Measurements from ENCODE around the gene METAP1D.
"Not testable (repeated sequence)": the region's sequence is repeated elsewhere in the genome, so short reads cannot be mapped to it uniquely, and the experiment has no call there.

METAP1D gene

DNA sequence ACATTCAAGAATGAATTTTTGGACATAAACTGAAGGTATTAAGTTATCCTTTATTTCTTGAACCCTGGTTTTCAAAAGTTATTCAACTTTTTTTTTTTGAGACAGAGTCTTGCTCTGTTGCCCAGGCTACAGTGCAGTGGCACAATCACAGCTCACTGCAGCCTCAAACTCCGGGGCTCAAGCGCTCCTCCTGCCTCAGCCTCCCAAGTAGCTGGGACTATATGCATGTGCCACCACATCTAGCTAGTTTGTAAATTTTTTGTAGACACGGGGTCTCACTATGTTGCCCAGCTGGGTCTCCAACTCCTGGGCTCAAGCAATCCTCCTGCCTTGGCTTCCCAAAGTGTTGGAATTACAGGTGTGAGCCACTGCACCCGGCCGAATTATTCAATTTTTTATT, 2.7 kb upstream of the METAP1D start:
- DNase-seq (ENCODE audit: low read depth): not testable (repeated sequence)

DNA sequence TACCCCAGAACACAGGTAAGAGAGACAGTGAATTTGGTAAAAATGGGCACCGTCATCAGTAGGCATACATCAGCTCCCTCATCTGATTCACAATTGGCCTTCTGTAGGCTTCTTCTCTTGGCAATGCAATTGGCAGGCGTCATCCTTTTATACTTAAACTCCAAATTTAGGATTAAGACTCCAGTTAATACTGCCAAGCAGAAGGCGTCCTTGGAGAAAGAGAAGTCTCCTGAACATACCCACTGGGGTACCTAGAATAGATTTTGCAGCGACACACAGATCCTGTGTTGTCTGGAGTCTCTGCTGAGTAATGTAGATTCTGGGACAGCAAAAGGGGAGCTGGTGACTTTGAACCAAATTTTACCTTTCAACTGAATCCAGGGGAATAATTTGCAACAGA, 592 bp upstream of the METAP1D start:
- no peak for DNase-seq (ENCODE audit: low read depth)

DNA sequence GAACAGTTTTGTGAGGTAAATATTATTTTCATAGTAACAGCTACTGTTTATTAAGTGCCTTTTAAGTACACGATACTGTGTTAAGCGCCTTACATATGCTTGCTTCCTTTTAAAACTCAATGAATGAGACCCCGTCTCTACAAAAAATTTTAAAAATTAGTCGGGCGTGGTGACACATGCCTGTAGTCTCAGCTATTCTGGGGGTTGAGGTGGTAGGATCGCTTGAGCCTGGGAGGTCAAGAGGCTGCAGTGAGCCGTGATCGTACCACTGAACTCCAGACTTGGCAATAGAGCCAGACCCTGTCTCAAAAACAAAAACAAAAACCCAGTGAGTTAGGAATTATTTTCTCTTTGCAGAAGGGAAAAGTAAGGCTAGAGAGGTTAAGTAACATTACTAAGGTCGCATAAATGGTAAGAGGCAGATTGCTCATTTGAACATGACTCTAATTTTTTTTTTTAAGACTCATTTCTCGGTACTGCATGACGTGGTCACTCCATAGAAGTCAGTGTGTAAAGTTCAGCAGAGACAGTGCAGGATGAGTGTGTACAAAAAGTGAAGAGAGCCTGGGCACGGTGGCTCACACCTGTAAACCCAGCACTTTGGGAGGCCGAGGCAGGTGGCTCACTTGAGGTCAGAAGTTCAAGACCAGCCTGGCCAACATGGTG, 1.1 kb downstream of the METAP1D start:
- no peak for DNase-seq (ENCODE audit: low read depth)

DNA sequence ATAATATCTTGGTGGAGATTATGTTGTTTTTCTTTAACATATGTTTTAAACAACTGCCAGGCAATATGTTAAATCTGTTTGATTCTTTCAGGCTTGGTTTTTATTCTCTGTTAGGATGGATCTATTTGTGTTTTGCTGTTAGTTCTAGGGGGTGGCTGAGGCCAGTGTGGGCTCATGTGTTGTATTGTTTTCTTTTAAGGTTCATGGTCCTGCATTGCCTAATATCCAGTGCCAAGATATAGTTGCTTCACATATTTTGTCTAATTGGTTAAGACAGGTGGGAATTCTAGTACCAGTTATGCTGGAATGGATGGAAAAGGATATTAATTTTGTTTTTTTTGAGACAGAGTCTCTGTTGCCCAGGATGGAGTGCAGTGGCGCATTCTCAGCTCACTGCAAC, 7.6 kb downstream of the METAP1D start:
- DNase-seq (ENCODE audit: low read depth): no peak

DNA sequence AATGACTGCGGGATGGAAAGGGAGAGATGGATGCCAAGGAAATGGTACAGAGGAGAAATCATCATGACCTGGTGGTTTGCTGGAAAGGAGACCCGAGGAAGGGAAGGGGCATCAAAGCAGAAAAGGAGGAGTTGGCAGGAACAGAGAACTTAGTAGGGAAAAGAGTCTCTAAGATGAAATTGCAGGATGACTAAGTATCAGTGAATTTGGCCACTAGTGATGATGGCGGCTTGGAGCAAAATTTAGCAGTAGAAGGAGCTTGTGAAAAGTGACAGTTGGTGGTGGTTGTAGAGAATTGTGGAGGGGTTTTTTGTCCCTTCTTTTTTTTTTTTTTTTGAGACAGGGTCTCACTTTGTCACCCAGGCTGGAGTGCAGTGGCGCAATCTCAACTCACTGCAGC, 10.1 kb downstream of the METAP1D start:
- no peak for DNase-seq (ENCODE audit: low read depth)

DNA sequence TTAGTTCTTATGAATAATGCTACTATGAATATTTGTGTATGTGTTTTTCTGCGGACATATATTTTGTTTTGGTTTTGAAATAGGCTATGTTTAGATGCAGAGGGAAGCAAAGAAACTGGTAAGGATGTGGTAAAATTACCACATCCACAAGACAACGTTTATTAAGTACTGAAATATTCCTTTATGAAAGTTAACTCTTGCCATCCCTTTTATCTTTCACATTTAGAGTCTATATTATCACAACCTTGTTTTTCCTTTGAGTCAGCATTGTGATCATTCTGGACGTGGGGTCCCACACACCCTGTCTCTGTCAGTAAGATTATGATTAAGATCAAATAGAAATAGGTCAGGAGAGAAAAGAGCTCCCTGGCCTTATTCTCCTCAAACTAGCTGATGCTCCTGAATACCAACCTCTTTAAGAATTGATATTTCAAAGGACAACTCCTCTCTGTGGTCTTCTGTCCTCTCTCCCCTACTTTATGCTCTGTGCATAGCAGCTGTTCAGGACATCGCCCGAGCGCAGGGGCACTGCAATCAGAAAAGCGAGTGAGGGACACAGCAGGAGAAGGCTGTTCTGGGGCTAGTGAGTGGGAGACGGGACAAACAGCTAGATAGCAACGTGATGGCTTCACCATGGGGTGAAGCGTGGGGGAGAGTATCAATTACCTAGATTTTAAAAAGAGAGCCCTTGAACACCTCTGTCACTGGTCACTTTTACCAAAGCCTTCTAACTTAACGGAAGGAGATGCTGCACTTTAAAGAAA, 12.2 kb downstream of the METAP1D start:
- no peak for DNase-seq (ENCODE audit: low read depth)

DNA sequence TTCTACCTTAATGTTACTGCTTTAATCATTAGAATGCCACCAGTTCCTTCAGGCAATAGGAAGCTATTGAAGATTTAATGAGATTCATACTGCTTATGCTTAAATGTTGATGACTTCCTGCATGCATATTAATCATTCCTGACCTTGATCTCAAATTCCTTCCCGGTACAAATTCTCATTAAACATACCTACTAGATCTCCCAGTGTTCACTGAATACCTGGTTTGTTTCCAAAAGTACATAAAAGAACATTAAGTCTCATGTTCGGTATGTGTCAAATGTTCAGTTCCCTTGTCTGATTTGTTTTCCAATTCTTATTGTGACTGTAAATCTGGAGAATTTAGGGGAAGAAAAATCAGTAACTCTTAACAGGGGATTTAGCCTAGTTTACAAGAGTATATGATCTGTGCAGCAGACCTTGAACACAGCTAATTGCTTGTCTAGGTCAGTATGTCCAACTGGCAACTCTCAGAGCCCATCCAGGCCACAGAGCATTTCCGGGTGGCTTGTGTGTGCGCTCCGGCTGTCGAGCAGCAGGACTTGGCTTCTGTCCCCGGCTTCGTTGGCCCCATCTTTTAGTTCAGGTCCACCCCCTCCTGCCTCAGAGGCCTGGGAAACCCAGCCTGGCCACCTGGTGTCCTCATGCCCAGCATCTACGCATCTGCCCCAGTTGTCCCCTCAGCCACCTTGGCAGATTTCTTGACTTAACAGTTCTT, 13.1 kb downstream of the METAP1D start:
- no peak for DNase-seq (ENCODE audit: low read depth)

DNA sequence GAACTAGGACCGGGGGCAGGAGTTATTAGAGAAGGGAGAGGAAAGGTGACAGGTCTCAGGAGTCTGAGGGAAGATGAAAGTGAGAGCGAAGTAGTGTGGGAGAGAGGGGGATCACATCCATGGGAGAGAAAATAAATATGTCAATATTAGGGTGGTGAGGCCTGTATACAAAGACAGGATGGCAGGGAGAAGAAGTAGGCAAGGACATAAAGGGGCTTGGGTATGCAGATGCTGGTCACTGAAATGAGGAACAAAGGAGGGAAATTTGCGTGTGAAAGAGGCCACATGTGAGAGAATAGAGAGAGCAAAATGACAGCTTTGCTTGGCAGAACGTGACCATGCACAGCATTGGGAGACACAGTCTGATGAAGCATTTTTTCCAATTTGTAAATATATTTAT, 13.6 kb downstream of the METAP1D start:
- no peak for DNase-seq (ENCODE audit: low read depth)

DNA sequence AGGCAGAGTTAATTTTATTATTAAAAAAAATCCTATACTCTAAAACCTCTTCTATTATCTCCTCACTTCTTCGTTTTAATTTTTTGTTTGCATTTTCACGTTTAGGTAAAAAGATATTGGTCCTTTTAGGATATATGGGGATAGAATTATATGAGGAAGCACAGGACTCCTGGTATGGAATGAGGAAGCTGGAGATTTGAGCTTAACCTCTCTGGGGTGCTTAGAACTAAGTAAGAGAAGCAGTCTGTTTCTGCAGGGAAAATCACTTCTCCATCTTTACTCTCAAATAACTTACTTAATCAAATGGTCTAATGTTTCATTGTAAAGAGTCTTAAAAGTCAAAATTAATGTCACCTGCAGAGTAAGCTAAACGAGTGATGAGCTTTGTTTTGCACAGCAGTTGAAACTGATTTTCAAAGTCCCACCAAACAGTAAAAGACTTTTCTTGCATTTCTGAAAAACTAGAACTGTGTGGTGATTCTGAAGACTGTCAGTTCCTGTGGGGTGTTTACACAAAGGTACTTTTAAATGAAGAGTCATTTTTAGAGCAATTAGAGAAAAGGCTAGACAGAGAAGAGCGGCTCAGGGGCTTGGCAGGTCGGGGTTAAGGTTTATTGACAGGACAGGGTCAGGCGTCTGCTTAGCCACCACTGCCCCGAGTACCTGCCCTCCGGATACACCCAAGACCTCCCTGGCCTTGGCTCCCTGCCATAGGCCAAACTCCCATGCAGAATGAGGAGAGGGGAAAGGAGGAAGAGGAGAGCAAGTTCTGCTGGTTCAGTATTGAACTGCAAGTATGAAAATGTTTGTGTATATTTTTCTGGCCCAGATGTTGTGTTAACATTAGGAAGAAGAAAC, 21.6 kb downstream of the METAP1D start:
- DNase-seq (ENCODE audit: low read depth): no peak

DNA sequence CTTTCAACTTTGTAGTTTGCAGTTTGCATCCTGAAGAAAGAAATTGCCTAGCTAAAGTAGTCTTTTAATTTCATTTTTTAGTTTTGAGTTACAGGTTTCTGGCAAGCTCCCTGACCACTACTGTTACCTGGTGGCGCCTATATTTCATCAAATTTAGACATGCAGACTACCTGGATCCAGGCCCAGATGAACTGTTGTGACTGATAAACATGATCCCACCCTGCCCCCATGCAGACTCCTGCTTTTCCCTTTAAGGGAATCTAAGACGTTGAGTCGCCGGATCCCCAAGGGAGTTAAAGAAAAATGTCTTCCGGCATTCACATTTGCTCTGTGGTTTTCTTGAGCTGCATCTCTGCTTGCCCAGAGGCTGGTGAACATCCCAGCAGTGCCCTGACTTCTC, 22.2 kb downstream of the METAP1D start:
- no peak for DNase-seq (ENCODE audit: low read depth)

DNA sequence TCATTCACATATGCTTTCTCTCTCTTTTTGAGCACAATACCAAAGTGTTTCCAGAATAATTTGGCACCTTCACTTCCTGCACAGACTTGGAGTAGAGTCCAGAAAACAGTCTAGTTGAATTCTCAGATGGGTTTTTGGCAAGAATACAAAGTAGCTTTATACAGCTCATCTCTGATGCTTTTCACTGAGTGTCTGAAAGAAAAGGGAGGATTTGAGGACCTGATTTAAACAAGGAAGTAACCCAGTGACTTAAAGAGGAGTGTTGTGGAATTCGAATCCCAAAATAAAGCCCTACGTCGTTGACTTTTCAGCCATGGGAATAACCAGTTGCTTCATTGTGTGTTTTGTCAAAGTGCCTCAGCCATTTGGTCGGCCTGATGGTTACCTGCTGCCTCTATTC, 31.8 kb downstream of the METAP1D start:
- no peak for DNase-seq (ENCODE audit: low read depth)

DNA sequence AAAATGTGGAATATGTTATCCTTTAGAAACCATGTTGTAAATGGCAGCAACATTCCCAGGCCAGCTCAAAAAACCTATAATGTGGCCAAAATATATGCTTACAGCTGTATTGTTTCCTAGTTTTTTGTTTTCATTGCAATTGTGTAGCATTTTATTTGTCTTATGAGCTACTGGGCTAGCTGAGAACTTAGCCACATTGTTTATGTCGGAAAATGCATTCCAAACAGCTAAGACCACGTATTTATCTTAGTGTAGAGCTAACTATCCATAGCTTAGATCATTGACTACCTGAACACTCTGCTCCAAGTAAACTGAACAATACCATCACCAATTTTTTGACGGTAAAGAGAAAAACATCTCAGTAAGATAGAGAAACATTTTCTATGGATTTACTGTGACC, 38.4 kb downstream of the METAP1D start:
- DNase-seq (ENCODE audit: low read depth): no peak

DNA sequence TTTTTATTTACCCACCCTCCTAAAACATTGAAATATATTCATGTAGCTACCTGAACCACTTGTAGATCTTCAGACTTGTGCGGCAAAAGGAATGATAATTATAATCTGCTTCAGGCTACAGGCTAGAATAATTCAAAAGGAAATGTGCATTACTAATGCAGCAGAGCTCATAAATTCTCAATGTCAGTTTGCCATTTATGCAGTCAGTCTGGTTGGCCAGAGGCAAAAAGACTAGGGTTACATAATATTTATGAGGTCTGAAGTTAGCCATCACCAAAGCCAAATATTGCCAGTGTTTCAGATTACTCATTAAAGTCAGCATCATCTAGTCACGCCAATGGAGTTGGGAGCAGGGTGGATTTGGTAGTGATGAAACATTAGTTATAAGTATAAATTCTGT, 38.9 kb downstream of the METAP1D start:
- DNase-seq (ENCODE audit: low read depth): no peak

DNA sequence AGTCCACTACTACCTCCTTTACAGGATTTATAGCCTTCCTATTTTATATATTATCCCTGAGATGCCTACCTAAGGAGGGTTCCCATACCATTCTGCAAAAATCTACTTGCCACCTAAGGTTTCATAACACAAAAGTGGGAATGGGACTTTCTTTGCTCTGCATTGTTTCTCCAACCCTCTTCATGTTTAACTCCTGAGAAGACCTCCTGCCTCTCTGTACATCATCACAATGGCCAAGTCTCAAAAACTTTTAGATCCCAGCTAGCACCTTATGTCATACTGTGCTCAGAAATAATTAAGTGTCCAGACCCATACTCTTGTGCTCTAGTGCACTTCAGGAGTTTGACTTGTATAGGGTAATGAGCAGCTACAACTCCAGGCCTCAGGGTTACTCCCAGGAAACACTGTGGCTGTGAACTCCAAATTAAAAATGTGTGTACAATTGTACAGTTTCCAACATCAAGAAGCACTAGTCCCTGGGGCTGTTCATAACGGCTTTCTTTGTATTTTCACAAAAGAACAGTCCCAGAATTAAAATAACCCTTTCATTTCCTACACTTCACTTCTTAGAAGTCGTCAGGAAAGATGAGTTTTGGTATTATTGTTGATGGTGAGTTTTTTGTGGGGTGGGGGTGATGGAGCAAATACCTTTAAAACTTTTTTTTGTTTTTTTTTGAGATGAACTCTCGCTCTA, 39.4 kb downstream of the METAP1D start:
- DNase-seq (ENCODE audit: low read depth): no peak

DNA sequence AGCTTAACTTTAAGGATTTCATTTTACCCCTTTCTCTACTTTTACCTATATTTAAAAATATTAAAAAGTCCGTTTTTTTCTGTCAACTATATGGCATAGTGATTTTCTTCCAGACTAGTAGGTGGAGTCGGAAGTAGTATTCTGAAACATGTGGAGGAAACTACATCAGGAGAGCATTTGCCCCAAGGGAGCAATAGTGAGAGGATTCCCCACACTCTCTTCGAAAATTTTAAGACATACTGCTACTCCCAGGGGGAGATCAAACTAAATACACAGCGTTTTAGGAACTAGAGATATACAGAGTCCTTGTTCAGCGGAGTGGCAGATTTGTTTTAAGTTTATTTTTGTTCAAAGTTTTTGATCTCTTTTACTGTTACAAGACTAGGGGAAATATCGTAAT, 40.6 kb downstream of the METAP1D start:
- DNase-seq (ENCODE audit: low read depth): no peak

DNA sequence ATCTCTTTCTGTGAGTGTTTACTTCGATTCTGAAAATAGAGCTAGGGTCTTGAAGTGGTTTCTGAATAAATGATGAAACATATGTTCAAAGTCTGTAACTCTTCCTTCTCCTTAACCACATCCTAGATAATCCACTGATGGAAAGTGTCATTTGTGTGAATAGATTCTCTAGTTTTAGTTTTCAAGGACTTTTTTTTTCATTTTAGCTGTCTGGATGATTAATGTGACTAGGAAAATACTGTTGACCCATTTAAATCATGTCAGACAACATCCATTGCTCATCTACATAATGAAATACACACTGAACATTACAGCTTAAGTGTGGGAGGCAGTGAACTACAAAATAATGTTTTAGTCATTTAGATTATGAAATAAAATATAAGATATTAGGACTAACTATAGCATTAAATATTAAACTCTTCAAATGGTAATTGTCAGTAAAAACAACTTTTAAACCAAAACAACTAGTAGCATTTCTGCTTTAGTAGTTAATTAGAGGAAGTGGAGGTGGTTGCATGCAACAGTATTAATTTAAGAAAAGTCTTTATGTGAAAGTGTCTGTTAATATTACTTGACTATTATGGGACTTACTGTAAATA, 46.4 kb downstream of the METAP1D start:
- no peak for DNase-seq (ENCODE audit: low read depth)

DNA sequence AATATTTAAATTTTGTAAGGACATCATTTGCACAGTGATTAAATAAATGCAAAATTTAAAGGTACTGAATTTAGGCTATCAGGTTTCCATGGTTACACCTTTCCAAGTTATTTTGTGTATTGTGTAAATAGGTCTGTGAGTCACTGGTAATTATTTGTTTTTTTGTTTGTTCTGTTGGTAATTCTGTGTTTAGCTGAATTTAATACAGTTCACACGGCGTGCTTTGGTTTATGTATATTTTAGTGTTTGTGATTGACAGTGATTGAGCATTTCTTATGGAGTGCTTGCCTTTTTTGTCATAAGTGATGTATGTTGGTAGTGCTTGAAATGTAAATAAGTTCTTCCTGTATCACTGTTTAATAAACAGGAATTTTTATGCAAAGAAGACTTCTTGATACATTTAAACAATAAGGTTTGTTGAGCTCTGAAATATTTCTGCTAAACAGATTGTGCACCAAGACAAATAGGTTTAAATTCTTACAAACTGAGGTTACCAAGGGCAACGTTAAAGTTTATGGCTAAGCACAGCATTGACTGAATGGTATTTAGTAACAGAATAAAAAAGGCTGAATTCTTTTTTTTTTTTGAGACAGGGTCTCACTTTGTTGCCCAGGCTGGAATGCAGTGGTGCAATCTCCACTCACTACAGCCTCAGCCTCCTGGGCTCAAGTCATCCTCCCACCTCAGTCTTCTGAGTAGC, 47.3 kb downstream of the METAP1D start:
- no peak for DNase-seq (ENCODE audit: low read depth)

DNA sequence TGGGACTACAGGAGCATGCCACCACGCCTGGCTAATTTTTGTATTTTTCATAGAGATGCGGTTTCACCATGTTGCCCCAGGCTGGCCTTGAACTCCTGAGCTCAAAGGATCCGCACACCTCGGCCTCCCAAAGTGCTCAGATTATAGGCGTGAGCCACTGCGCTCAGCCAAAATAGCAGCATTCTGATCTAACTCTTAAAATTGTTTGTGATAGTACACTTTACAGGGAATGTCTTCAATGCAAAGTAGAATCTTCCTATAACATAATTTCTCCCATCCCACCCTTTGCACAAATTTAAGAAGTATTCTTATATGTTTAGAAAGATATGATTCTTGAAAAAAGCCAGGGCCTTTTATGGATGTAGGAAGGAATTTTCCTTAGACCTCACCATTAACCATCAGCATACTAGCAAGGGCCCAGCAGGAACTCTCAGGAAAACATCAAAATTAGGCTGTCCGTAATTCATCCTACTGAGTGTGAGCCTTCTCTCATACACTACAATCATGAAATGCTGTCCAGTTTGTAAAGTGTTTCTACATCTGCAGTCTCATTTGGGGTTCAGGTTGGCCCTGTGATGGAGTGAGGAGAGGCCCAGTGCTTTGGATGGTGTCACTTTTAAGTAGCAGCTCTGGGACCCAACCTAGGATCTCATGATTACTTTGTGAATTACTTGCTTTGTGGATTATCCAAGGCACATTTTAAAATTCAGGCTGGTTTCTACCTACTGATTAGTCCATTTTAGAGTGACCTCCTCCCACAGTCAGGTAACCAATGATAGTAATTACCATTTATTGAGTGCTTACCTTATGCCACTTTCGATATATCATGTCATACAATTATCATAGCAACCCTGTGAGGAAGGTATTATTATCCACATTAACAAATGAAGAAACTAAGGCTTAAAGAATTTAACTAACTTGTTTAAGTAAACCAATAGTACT, 48.1 kb downstream of the METAP1D start:
- no peak for DNase-seq (ENCODE audit: low read depth)

All from stimulated activated CD8-positive, alpha-beta memory T cell treated with anti-CD3 and anti-CD28 coated beads, Interleukin-12 subunit alpha, Interleukin-12 subunit beta, amount 100 ng/mL, for 4 hours (primary cell).